ENCODE results near the gene OR51A7.
"Not testable (repeated sequence)": the region's sequence is repeated elsewhere in the genome, so short reads cannot be mapped to it uniquely, and the experiment has no call there.

Gene OR51A7

GRCh38 chr11:4947505-4947904, 43.9 kb downstream of the OR51A7 start, which contains the start of gene OR51A4:
Gene OR51A4 (minus strand): TSS chr11:4947605. CDS start chr11:4947100, 505 bp downstream.
- no peak within 1 kb of the TSS for H3K4me3 ChIP-seq (ENCODE audit: low read depth, low read length)

- H3K4me3 ChIP-seq (ENCODE audit: low read depth, low read length), result not testable (repeated sequence)
Observed at GRCh38 chr11:4955613-4956012, 52.0 kb downstream of the OR51A7 start, which contains the start of gene OR51A2. Gene OR51A2 (minus strand): TSS chr11:4955713. CDS start chr11:4955713, 0 bp downstream.

GRCh38 chr11:4957396-4957795, 53.8 kb downstream of the OR51A7 start:
- no peak overlapping the region for H3K4me3 ChIP-seq (ENCODE audit: low read depth, low read length)

Data from iPS-11a (cell line).